Right cardiac atrium (tissue), 5 donors: Measurements from ENCODE around the gene PGP. TPM values are rescaled to one million over a fixed set of nuclear protein-coding genes. Genes with fewer than 3 reads are reported as not detected.
"Not testable (repeated sequence)": the region's sequence is repeated elsewhere in the genome, so short reads cannot be mapped to it uniquely, and the experiment has no call there.

Experiments used
- ATAC-seq, 2 donors: fragments of 200-7000 bp; cut with Tn5 transposase; one replicate each; pipeline versions ENCODE4 v1.8.0 to v1.9.1; 2020; ENCODE audit warnings: moderate library complexity in 2 of 2, mild to moderate bottlenecking in 1 of 2
- DNase-seq, 3 donors: peaks; one replicate each; pipeline ENCODE4 v3.0.0-alpha.2; 2020
- H3K27ac ChIP-seq: one replicate; pipeline ENCODE4 v1.5.1; 2013; ENCODE audit warnings: mild to moderate bottlenecking, low read length, control low read depth, moderate library complexity
- H3K27me3 ChIP-seq: one replicate; pipeline ENCODE4 v1.6.1; 2013; ENCODE audit not compliant: control insufficient read depth, insufficient read depth
- H3K4me1 ChIP-seq: one replicate; pipeline ENCODE4 v1.6.1; 2013; ENCODE audit warnings: low read length; ENCODE audit not compliant: control insufficient read depth, insufficient read depth
- H3K4me3 ChIP-seq: one replicate; pipeline ENCODE4 v1.5.1; 2013; ENCODE audit warnings: low read length, control low read depth
- H3K9me3 ChIP-seq: one replicate; pipeline ENCODE4 v1.6.1; 2013; ENCODE audit warnings: low read length; ENCODE audit not compliant: control insufficient read depth
- WGBS: extraction: QIAGEN DNeasy Blood & Tissue Kit; methylation state at CpG from one replicate; pipeline ENCODE4 v1.1.7; 2013; 5-methylcytosine and 5-hydroxymethylcytosine counted together
- intact Hi-C, 4 donors: fragments of 100-400 bp; cut with DNase I; formaldehyde crosslinking; loops; one replicate each; pipeline versions ENCODE4 v1.11.0 to v1.14.0; 2022 to 2023
- long read RNA-seq, 4 donors: library from polyadenylated mRNA; unstranded; transcript quantifications; one replicate each; pipeline ENCODE4 v2.0.0, GENCODE V29; 2020 to 2021
- polyA plus RNA-seq: library from polyadenylated mRNA; stranded (reverse); fragments of 200-250 nt; gene quantifications from one replicate; pipeline ENCODE4 v1.2.3, GENCODE V29; 2013
- total RNA-seq, 4 donors: library from RNA; stranded (reverse); fragmentation: NEBNext Ultra II Directional; extraction: Animal tissue kit (Norgen Biotek cat#: 25700); gene quantifications; one replicate each; pipeline ENCODE4 v1.2.1, GENCODE V29; 2021
- donor health status: healthy with polysubstance abuse.
- donor health status: DM: no; HTN: yes; CAD: no.
- donor health status: DM: no; HTN: no; CAD: no.
- donor health status: DM: no; HTN: yes; CAD: no; lungs with severe emphysema.
- donor health status: DM: yes; HTN: yes; CAD: no.

PGP gene, protein sequence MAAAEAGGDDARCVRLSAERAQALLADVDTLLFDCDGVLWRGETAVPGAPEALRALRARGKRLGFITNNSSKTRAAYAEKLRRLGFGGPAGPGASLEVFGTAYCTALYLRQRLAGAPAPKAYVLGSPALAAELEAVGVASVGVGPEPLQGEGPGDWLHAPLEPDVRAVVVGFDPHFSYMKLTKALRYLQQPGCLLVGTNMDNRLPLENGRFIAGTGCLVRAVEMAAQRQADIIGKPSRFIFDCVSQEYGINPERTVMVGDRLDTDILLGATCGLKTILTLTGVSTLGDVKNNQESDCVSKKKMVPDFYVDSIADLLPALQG
- total RNA-seq (10 to 100 TPM; 20.2 to 24.8 (median 21.5) TPM), polyA plus RNA-seq (19.3 TPM)
- long read RNA-seq, donor 1, transcript PGP-201 (2 exons, 2,727 nt): major isoform, 197 of 203 reads
- long read RNA-seq, donor 1, partial matches to known transcripts: 0 of 203 reads
- long read RNA-seq, donor 1, other reads (novel, unspliced or antisense): 6 of 203 reads
- long read RNA-seq, donor 2, transcript PGP-201 (2 exons, 2,727 nt): major isoform, 131 of 136 reads
- long read RNA-seq, donor 2, partial matches to known transcripts: 2 of 136 reads
- long read RNA-seq, donor 2, other reads (novel, unspliced or antisense): 3 of 136 reads
- long read RNA-seq, donor 3, transcript PGP-201 (2 exons, 2,727 nt): major isoform, 8 of 15 reads
- long read RNA-seq, donor 3, partial matches to known transcripts: 0 of 15 reads
- long read RNA-seq, donor 3, other reads (novel, unspliced or antisense): 7 of 15 reads
- long read RNA-seq, donor 4, transcript PGP-201 (2 exons, 2,727 nt): major isoform, 84 of 91 reads
- long read RNA-seq, donor 4, partial matches to known transcripts: 0 of 91 reads
- long read RNA-seq, donor 4, other reads (novel, unspliced or antisense): 6 of 91 reads

DNA sequence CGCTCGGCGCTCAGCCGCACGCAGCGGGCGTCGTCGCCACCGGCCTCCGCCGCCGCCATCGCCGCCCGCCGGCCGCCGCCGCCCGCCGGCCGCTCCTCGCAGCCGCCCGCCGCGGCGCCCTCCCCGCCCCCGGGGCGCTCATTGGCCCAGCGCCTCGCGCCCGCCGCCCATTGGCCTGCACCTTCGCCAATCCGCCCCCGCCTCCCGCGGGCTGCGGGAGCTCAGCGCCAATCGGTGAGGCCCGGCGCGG is at the start of gene PGP:
Gene PGP, minus strand, starts transcription at position 122 of the 250 bp plus-strand sequence. Its CDS starts 63 bp downstream, at position 59.
- intact Hi-C loops: no loop called here
- no peaks in the 10 kb centered on the region for H3K27me3 ChIP-seq
- DNase-seq: no peak
- under 1% methylated on average over 48 of the region's 48 CpGs for WGBS
- H3K4me3 ChIP-seq: peak within 1 kb of the TSS; percentile 85
- H3K27ac ChIP-seq: peak within 1 kb of the TSS; percentile 84
- H3K4me1 ChIP-seq: peaks cover 12% of the 10 kb centered on the region
- H3K9me3 ChIP-seq: no peaks in the 10 kb centered on the region
- peak; percentile 92 for ATAC-seq

DNA sequence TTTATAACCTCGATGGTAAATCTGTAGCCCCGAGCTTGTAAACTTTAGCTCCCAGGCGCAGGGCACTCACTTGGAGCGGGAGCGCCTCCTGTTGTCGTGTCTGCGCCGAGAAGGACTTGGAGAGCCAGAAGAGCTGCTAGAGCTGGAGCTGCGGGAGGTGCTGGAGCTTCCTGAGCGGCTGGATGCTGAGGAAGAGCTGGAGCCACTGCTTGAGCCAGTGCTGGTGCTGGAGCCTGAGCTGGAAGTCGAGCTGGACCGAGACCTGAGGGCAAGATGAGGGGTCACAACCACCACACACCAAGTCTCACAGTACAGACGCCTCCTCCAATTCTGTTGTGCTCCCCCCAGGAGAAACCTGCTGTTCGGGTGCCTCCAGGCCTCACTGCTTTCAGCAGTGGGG is 48.4 kb upstream of the PGP start:
- 84% methylated on average over 14 of the region's 14 CpGs for WGBS
- intact Hi-C loops, H3K27ac ChIP-seq, H3K4me1 ChIP-seq, H3K4me3 ChIP-seq, H3K27me3 ChIP-seq, H3K9me3 ChIP-seq, ATAC-seq: not testable (repeated sequence)
- peak in 2 of 3 donors; percentile 2 to 37 for DNase-seq

GRCh38 chr16:2260250-2260649 is 45.6 kb upstream of the PGP start:
- intact Hi-C loops: no loop called here
- Histone ChIP-seq H3K4me1 (no peaks in the 10 kb centered on the region), H3K27ac (no peak overlapping the region), H3K9me3 (no peaks in the 10 kb centered on the region), H3K4me3 (no peak overlapping the region), H3K27me3 (no peaks in the 10 kb centered on the region)
- ATAC-seq (no peak), DNase-seq (peak in 1 of 3 donors; percentile 5)
- 95% methylated on average over 8 of the region's 8 CpGs for WGBS

- H3K4me1 ChIP-seq, H3K9me3 ChIP-seq, H3K4me3 ChIP-seq, intact Hi-C loops, ATAC-seq, H3K27me3 ChIP-seq, H3K27ac ChIP-seq: not testable (repeated sequence)
- DNase-seq: peak; percentile 2 to 7 (median 3)
- 94% methylated on average over 7 of the region's 7 CpGs for WGBS
Measured at GRCh38 chr16:2258530-2258929, 43.9 kb upstream of the PGP start.

GRCh38 chr16:2257726-2258125 is 43.1 kb upstream of the PGP start:
- DNase-seq: peak in 1 of 3 donors; percentile 31
- intact Hi-C loops: no loop called here
- H3K27me3 ChIP-seq: no peaks in the 10 kb centered on the region
- no peaks in the 10 kb centered on the region for H3K9me3 ChIP-seq
- WGBS: 88% methylated on average over 6 of the region's 6 CpGs
- H3K4me3 ChIP-seq: no peak overlapping the region
- no peak for ATAC-seq
- no peak overlapping the region for H3K27ac ChIP-seq
- no peaks in the 10 kb centered on the region for H3K4me1 ChIP-seq

GRCh38 chr16:2256531-2257140 is 42.0 kb upstream of the PGP start:
- no peaks in the 10 kb centered on the region for H3K4me1 ChIP-seq
- H3K27me3 ChIP-seq: no peaks in the 10 kb centered on the region
- H3K27ac ChIP-seq: no peak overlapping the region
- ATAC-seq (no peak), DNase-seq (peak in 1 of 3 donors; percentile 5)
- WGBS: 86% methylated on average over 12 of the region's 12 CpGs
- no peak overlapping the region for H3K4me3 ChIP-seq
- H3K9me3 ChIP-seq: no peaks in the 10 kb centered on the region
- intact Hi-C loops: no loop called here

DNA sequence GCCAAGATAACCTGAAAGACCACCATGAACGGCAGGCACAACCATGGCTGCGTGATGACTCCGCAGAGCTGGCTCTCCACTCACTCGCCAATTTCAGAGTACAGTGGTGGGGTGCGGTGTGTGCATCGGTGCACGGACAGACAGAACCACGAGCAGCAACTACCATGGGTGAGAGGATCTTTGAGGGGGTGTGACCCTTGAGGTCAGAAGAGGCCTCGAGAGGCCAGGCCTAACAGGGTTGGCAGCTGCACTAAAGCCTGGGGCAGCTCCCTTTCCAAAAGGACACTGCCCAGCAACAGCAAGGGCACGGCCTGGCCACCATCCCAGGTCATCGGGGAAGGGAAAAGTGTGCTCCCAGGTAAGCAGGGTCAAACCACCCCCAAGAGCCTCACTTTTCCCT is 38.7 kb upstream of the PGP start:
- ATAC-seq (no peak), DNase-seq (peak in 2 of 3 donors; percentile 35 to 43)
- Histone ChIP-seq H3K4me1 (peaks cover 3% of the 10 kb centered on the region), H3K27me3 (no peaks in the 10 kb centered on the region), H3K9me3 (no peaks in the 10 kb centered on the region), H3K4me3 (no peak overlapping the region), H3K27ac (no peak overlapping the region)
- intact Hi-C loops: no loop called here
- 86% methylated on average over 11 of the region's 11 CpGs for WGBS

GRCh38 chr16:2252806-2253148 is 38.1 kb upstream of the PGP start:
- Histone ChIP-seq H3K9me3 (no peaks in the 10 kb centered on the region), H3K4me1 (peaks cover 3% of the 10 kb centered on the region), H3K27ac (no peak overlapping the region), H3K4me3 (no peak overlapping the region), H3K27me3 (no peaks in the 10 kb centered on the region)
- ATAC-seq: no peak
- intact Hi-C loops: no loop called here
- WGBS: 96% methylated on average over 7 of the region's 7 CpGs
- peak in 2 of 3 donors; percentile 0 to 5 for DNase-seq

DNA sequence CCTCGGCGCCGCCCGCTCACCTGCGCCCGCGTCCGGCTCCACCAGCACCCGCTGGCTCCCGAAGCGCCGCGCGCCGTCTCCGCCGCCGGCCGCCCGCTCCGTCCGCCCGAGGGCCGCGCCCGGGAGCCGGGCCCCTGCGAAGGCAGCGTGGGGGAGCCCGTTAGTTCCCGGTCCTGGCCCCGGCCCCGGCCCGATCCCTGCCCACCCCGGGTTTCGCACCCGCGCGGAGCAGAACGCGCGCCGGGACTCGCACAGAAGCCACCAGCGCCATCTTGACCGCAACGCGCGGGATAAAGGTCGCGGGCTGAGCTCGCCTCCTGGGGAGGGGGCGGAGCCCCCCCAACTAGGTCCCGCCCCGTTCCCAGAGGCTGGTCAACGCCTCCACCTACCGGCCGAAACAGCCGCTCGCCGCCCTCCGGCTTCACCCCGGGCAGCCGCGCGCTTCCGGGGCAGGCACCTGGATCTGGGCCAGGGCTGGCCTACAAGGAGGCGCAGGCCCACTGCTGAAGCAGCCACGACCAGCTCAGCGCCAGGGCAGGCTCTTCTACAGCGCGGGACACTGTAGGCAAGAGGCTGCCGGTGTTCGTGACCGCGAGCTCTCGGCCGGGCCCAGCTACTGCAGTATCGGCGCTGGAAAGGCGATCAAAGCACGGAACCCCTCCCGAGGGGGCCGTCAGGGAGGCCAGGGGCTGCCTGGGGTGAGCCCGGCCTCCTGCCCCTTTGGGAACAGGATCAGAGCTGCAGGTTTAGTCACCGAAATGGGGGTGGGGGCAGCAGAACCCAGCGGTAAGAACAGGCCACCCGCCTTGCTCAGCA is 36.9 kb upstream of the PGP start, which contains the start of gene ECI1:
Gene ECI1, minus strand, starts transcription at position 292 of the 816 bp plus-strand sequence. Its CDS starts 21 bp downstream, at position 271.
- peak within 1 kb of the TSS; percentile 92 for H3K4me3 ChIP-seq
- H3K27ac ChIP-seq: peak within 1 kb of the TSS; percentile 89
- H3K27me3 ChIP-seq: no peaks in the 10 kb centered on the region
- intact Hi-C loops: no loop called here
- peak; percentile 97 to 99 for ATAC-seq
- peaks cover 3% of the 10 kb centered on the region for H3K4me1 ChIP-seq
- 1% methylated on average over 88 of the region's 88 CpGs for WGBS
- DNase-seq: peak; percentile 98 to 99 (median 99)
- no peaks in the 10 kb centered on the region for H3K9me3 ChIP-seq

DNA sequence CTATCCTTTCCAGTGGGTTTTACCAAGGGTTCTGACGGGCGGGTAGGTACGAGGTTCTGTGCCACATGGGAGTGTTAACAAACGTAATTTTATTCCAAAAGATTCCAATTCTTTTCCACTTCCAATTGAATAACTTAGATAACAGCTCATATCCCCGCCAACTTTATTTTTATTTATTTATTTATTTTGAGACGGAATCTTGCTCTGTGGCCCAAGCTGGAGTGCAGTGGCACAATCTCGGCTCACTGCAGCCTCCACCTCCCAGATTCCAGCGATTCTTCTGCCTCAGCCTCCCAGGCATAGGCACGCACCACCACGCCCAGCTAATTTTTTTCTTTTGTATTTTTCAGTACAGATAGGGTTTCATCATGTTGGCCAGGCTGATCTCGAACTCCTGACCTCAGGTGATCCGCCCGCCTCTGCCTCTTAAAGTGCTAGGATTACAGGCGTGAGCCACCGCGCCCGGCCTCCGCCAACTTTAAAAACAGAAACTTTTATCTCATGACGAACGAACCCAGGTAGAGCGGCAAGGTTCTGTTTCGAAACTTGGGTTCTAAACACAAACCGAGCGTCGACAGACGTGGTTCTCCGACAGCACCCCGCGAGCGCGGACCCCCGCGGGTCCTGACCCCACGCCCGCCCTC is 36.1 kb upstream of the PGP start:
- peak in 1 of 3 donors; percentile 61 for DNase-seq
- Histone ChIP-seq H3K27me3 (no peaks in the 10 kb centered on the region), H3K9me3 (no peaks in the 10 kb centered on the region), H3K27ac (peak overlapping the region; percentile 89), H3K4me3 (peak overlapping the region; percentile 92), H3K4me1 (peaks cover 3% of the 10 kb centered on the region)
- no peak for ATAC-seq
- 3% methylated on average over 35 of the region's 35 CpGs for WGBS
- intact Hi-C loops: no loop called here
